Cardiac muscle cell (in vitro differentiated cells and primary cell): ENCODE data around the gene KLK8. TPM values are rescaled to one million over a fixed set of nuclear protein-coding genes. Genes with fewer than 3 reads are reported as not detected.

Experiments used
- DNase-seq, 2 donors: peaks; one replicate each; pipeline versions ENCODE4 v3.0.0 to v3.0.0-alpha.2; 2010 to 2017; ENCODE audit warnings: low read depth in 1 of 2, low spot score in 1 of 2
- H3K27ac ChIP-seq: fragments of 200-600 bp; sonication (generic); 2 replicates; pipeline ENCODE4 v1.5.1; 2016
- H3K27me3 ChIP-seq: fragments of 200-600 bp; sonication (generic); 2 replicates; pipeline ENCODE4 v1.6.0; 2016; ENCODE audit warnings: control low read depth
- H3K36me3 ChIP-seq: fragments of 200-600 bp; sonication (generic); 2 replicates; pipeline ENCODE4 v1.5.1; 2016; ENCODE audit warnings: control low read depth
- H3K4me1 ChIP-seq: fragments of 200-600 bp; sonication (generic); 2 replicates; pipeline ENCODE4 v1.8.1; 2017; ENCODE audit warnings: low read depth, mild to moderate bottlenecking, mixed run types
- H3K4me3 ChIP-seq: fragments of 200-600 bp; sonication (generic); 2 replicates; pipeline ENCODE4 v1.5.1; 2016; ENCODE audit warnings: mild to moderate bottlenecking
- H3K9me3 ChIP-seq: fragments of 200-600 bp; sonication (generic); 2 replicates; pipeline ENCODE4 v1.5.1; 2017; ENCODE audit warnings: low read depth, mild to moderate bottlenecking, control low read depth
- CTCF ChIP-seq: IDR thresholded peaks from 2 replicates; pipeline ENCODE4 v1.5.1; 2012; ENCODE audit warnings: low read depth, mild to moderate bottlenecking, low read length
- polyA plus RNA-seq: library from polyadenylated mRNA; unstranded; fragments of >200 nt; fragmentation: Nextera tagmentation; extraction: Ambion mirVana; gene quantifications from 2 replicates; pipeline ENCODE4 v1.2.1, GENCODE V29; 2016
- total RNA-seq: library from RNA; depleted of rRNA; stranded (reverse); fragments of >200 nt; gene quantifications from 2 replicates; pipeline ENCODE4 v1.2.3, GENCODE V29; 2016

KLK8 gene
- total and polyA plus RNA-seq, 2 experiments from 2014 or later = not detected

- DNase-seq = no peak
- H3K9me3 ChIP-seq = no peaks in the 10 kb centered on the region
- no peak overlapping the region for H3K4me3 ChIP-seq
- no peaks in the 10 kb centered on the region for H3K4me1 ChIP-seq
- H3K27ac ChIP-seq = no peak overlapping the region
- no peak for TF ChIP-seq CTCF
- H3K27me3 ChIP-seq = no peaks in the 10 kb centered on the region
- no peaks in the 10 kb centered on the region for H3K36me3 ChIP-seq
These were observed 54.3 kb downstream of the KLK8 start for GRCh38 chr19:50947123-50947522.

Other genes starting within 250 kb of the KLK8 start
- not detected in 2 replicates for gene GPR32, start 231.1 kb downstream of the KLK8 start, total RNA-seq
- gene GPR32, start 231.1 kb downstream of the KLK8 start, polyA plus RNA-seq = not detected in 2 replicates
- not detected in 2 replicates for gene ACP4, start 211.2 kb downstream of the KLK8 start, total RNA-seq
- 0.23 and 0.64 TPM in 2 replicates for gene ACP4, start 211.2 kb downstream of the KLK8 start, polyA plus RNA-seq
- gene KLK1, start 177.8 kb downstream of the KLK8 start, total RNA-seq = not detected in 2 replicates
- not detected in 2 replicates for gene KLK1, start 177.8 kb downstream of the KLK8 start, polyA plus RNA-seq
- not detected in 2 replicates for gene KLK15, start 168.0 kb downstream of the KLK8 start, total RNA-seq
- gene KLK15, start 168.0 kb downstream of the KLK8 start, polyA plus RNA-seq = not detected in 2 replicates
- not detected in 2 replicates for gene KLK3, start 146.7 kb downstream of the KLK8 start, total RNA-seq
- gene KLK3, start 146.7 kb downstream of the KLK8 start, polyA plus RNA-seq = 1.00 TPM in 1 of 2 replicates, not detected in the other
- not detected in 2 replicates for gene KLK2, start 128.2 kb downstream of the KLK8 start, total RNA-seq
- gene KLK2, start 128.2 kb downstream of the KLK8 start, polyA plus RNA-seq = not detected in 2 replicates
- not detected in 2 replicates for gene KLK4, start 90.2 kb downstream of the KLK8 start, total RNA-seq
- not detected in 2 replicates for gene KLK4, start 90.2 kb downstream of the KLK8 start, polyA plus RNA-seq
- gene KLK5, start 48.6 kb downstream of the KLK8 start, total RNA-seq = not detected in 2 replicates
- not detected in 2 replicates for gene KLK5, start 48.6 kb downstream of the KLK8 start, polyA plus RNA-seq
- gene KLK6, start 32.0 kb downstream of the KLK8 start, total RNA-seq = 0.30 and 0.99 TPM in 2 replicates
- gene KLK6, start 32.0 kb downstream of the KLK8 start, polyA plus RNA-seq = 0.67 and 2.5 TPM in 2 replicates
- gene KLK7, start 17.7 kb downstream of the KLK8 start, total RNA-seq = not detected in 2 replicates
- 0.43 TPM in 1 of 2 replicates, not detected in the other for gene KLK7, start 17.7 kb downstream of the KLK8 start, polyA plus RNA-seq
- gene KLK10, start 18.1 kb upstream of the KLK8 start, total RNA-seq = 0.07 and 0.66 TPM in 2 replicates
- not detected in 2 replicates for gene KLK10, start 18.1 kb upstream of the KLK8 start, polyA plus RNA-seq
- gene KLK11, start 25.0 kb upstream of the KLK8 start, total RNA-seq = not detected in 2 replicates
- not detected in 2 replicates for gene KLK11, start 25.0 kb upstream of the KLK8 start, polyA plus RNA-seq
- not detected in 2 replicates for gene KLK12, start 33.4 kb upstream of the KLK8 start, total RNA-seq
- not detected in 2 replicates for gene KLK12, start 33.4 kb upstream of the KLK8 start, polyA plus RNA-seq
- gene KLK13, start 63.5 kb upstream of the KLK8 start, total RNA-seq = 0.45 TPM in 1 of 2 replicates, not detected in the other
- gene KLK13, start 63.5 kb upstream of the KLK8 start, polyA plus RNA-seq = not detected in 2 replicates
- gene KLK14, start 81.3 kb upstream of the KLK8 start, total RNA-seq = 0.24 TPM in 1 of 2 replicates, not detected in the other
- 0.75 TPM in 1 of 2 replicates, not detected in the other for gene KLK14, start 81.3 kb upstream of the KLK8 start, polyA plus RNA-seq
- gene CTU1, start 106.8 kb upstream of the KLK8 start, total RNA-seq = 13.5 and 13.8 TPM in 2 replicates
- gene CTU1, start 106.8 kb upstream of the KLK8 start, polyA plus RNA-seq = 9.4 and 15.6 TPM in 2 replicates
- gene SIGLEC9, start 123.3 kb upstream of the KLK8 start, total RNA-seq = not detected in 2 replicates
- gene SIGLEC9, start 123.3 kb upstream of the KLK8 start, polyA plus RNA-seq = not detected in 2 replicates
- not detected in 2 replicates for gene SIGLEC7, start 140.7 kb upstream of the KLK8 start, total RNA-seq
- gene SIGLEC7, start 140.7 kb upstream of the KLK8 start, polyA plus RNA-seq = not detected in 2 replicates
- gene CD33, start 223.5 kb upstream of the KLK8 start, total RNA-seq = not detected in 2 replicates
- not detected in 2 replicates for gene CD33, start 223.5 kb upstream of the KLK8 start, polyA plus RNA-seq
- not detected in 2 replicates for gene SIGLECL1, start 249.5 kb upstream of the KLK8 start, total RNA-seq
- gene SIGLECL1, start 249.5 kb upstream of the KLK8 start, polyA plus RNA-seq = not detected in 2 replicates